ENCODE results near the gene MYH7B. TPM values are rescaled to one million over a fixed set of nuclear protein-coding genes. Genes with fewer than 3 reads are reported as not detected.
A peak's percentile ranks its signal among the peaks of the same experiment; 100 is the strongest.

The MYH7B gene
- total and polyA plus RNA-seq, 2 experiments from 2014 or later, result 73.2 to 112 TPM

GRCh38 chr20:35004051-35004725, 48.5 kb downstream of the MYH7B start:
- H3K27ac ChIP-seq, result peak overlapping the region; percentile 25
- H3K4me1 ChIP-seq (ENCODE audit: low read depth), result peaks cover 14% of the 10 kb centered on the region
- TF ChIP-seq CTCF (IDR thresholded peaks at IDR 0.05; ENCODE audit: low read depth, low read length), result no peak
- H3K9me3 ChIP-seq (ENCODE audit: low read depth), result no peaks in the 10 kb centered on the region
- no peaks in the 10 kb centered on the region for H3K27me3 ChIP-seq
- peaks cover 49% of the 10 kb centered on the region for H3K36me3 ChIP-seq
- no peak overlapping the region for H3K4me3 ChIP-seq
- DNase-seq (ENCODE audit: low read depth in 1 of 2, low spot score in 1 of 2), result no peak

GRCh38 chr20:35004749-35005462, 49.2 kb downstream of the MYH7B start:
- Histone ChIP-seq H3K27me3 (no peaks in the 10 kb centered on the region), H3K4me1 (ENCODE audit: low read depth) (peaks cover 20% of the 10 kb centered on the region), H3K36me3 (peaks cover 47% of the 10 kb centered on the region), H3K4me3 (no peak overlapping the region), H3K9me3 (ENCODE audit: low read depth) (no peaks in the 10 kb centered on the region), H3K27ac (no peak overlapping the region)
- DNase-seq (ENCODE audit: low read depth in 1 of 2, low spot score in 1 of 2), result no peak
- TF ChIP-seq CTCF (IDR thresholded peaks at IDR 0.05; ENCODE audit: low read depth, low read length), result no peak

Other genes with a start within 250 kb of the MYH7B start
- 9.9 and 16.8 TPM in 2 replicates for gene NCOA6, start 130.2 kb upstream of the MYH7B start, total RNA-seq
- gene NCOA6, start 130.2 kb upstream of the MYH7B start, polyA plus RNA-seq, result 21.4 and 28.6 TPM in 2 replicates
- 29.6 and 32.3 TPM in 2 replicates for gene GGT7, start 83.0 kb upstream of the MYH7B start, total RNA-seq
- 53.8 and 58.6 TPM in 2 replicates for gene GGT7, start 83.0 kb upstream of the MYH7B start, polyA plus RNA-seq
- gene ACSS2, start 79.3 kb upstream of the MYH7B start, total RNA-seq, result 79.6 and 145 TPM in 2 replicates
- 93.8 and 105 TPM in 2 replicates for gene ACSS2, start 79.3 kb upstream of the MYH7B start, polyA plus RNA-seq
- gene GSS, start 62 bp upstream of the MYH7B start, total RNA-seq, result 50.5 and 69.5 TPM in 2 replicates
- 59.9 and 82.9 TPM in 2 replicates for gene GSS, start 62 bp upstream of the MYH7B start, polyA plus RNA-seq
- gene TRPC4AP, start 136.9 kb downstream of the MYH7B start, total RNA-seq, result 113 and 120 TPM in 2 replicates
- 123 and 131 TPM in 2 replicates for gene TRPC4AP, start 136.9 kb downstream of the MYH7B start, polyA plus RNA-seq
- 40.1 and 42.1 TPM in 2 replicates for gene EDEM2, start 191.5 kb downstream of the MYH7B start, total RNA-seq
- gene EDEM2, start 191.5 kb downstream of the MYH7B start, polyA plus RNA-seq, result 57.5 and 66.2 TPM in 2 replicates
- gene PROCR, start 216.2 kb downstream of the MYH7B start, total RNA-seq, result 8.2 and 11.6 TPM in 2 replicates
- gene PROCR, start 216.2 kb downstream of the MYH7B start, polyA plus RNA-seq, result 12.5 and 13.7 TPM in 2 replicates

All from cardiac muscle cell (in vitro differentiated cells and primary cell).